Measurements from ENCODE around the gene UBASH3A.
A peak's percentile ranks its signal among the peaks of the same experiment; 100 is the strongest.

Gene UBASH3A

DNA sequence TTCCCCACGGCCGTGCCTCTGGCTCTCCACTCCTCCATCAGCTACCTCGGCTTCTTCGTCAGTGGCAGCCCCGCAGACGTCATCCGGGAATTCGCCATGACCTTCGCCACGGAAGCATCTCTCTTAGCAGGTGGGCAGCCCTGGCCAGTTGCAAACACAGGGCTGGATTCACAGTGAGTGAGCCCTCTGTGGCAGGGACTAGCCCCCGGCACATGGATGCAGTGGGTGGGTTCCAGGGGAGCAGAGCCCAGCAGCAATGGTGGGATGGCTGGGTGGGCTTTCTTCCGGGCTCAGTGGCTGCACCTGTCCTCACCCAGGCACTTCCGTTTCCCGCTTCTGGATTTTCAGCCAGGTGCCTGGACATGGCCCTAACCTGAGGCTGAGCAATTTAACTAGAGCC is 9.4 kb downstream of the UBASH3A start:
- peak; percentile 43 for DNase-seq

- DNase-seq, result peak; percentile 70
These were observed 9.8 kb downstream of the UBASH3A start for GRCh38 chr21:42413500-42413899.

DNA sequence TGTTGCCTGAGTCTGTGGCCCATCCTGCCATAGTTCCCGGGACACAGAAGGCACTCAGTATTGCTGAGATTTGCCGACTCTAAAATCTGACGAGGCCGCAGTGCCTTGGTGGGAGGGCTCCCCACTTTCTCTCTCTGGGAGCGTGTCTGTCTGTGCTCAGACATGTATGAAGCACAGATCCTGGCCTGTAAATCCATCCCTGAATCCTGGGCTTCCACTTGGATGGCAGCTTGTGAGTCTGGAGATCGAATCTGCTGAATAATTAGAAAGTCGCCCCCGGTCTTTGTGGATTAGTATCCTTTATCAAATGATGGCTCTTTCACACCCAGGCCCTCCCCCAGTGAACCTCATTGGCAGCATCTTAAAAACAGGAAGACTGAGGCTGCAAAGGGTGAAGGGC is 10.4 kb downstream of the UBASH3A start:
- DNase-seq, result peak; percentile 60

DNA sequence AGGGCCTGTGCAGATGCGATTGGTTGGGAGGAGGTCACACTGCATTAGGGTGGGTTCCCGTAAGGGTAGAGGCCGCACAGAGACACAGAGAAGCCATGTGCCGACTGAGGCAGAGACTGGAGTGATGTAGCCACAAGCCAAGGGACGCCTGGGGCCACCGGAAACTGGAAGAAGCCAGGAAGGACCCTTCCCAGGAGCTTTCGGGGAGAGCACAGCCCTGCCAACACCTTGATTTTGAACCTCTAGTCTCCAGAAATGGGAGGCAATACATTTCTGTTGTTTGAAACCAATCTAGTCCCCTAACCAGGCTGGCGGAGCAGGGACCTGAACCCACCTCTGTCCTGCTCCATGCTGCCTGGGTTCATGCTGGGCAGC is 10.8 kb downstream of the UBASH3A start:
- no peak for DNase-seq

DNA sequence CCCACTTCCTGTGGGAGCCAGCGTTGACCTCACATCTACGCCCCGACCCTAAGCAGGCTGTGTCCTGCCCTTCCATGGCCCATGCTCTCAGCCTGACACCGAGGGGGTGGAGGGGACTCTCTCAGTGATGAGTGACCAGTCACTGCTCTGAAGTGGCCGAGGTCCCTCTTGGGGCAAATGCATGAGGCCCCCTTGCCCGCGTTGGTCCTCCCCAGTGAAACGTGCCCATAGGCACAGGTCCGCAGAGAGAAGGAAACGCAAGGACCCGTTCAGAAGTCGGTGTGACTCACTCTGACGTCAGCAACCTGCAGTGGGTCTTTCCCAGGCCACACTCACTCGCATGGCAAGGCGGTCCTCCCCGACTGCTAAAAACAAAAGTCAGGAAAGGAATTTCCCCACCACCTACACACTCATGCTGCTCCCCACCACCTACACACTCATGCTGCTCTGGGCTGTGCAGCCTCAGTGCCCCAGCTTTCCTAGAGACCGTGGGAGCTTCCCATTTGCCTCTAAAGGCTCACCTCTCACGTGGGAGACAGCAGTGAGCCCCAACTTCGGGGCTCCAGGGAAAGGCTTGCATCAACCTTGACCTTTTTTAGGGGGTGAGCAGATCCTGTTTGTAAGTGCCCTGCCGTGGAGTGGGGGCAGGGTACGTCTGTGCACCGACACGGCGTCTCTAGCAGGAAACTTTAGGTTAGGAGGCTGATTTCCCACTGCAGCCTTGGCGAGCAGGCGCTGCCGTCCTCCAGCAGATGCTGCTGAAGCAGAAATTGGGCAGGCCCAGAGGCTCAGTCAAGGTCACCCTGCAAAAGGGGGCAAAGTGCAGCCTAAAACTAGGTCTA is 11.4 kb downstream of the UBASH3A start:
- DNase-seq, result peak; percentile 95

- peak; percentile 51 for DNase-seq
These were observed 13.8 kb downstream of the UBASH3A start for GRCh38 chr21:42417533-42417932.

- peak; percentile 33 for DNase-seq
These were observed 15.2 kb downstream of the UBASH3A start for GRCh38 chr21:42418886-42419285.

GRCh38 chr21:42419845-42420244 is 16.1 kb downstream of the UBASH3A start:
- peak; percentile 39 for DNase-seq

DNA sequence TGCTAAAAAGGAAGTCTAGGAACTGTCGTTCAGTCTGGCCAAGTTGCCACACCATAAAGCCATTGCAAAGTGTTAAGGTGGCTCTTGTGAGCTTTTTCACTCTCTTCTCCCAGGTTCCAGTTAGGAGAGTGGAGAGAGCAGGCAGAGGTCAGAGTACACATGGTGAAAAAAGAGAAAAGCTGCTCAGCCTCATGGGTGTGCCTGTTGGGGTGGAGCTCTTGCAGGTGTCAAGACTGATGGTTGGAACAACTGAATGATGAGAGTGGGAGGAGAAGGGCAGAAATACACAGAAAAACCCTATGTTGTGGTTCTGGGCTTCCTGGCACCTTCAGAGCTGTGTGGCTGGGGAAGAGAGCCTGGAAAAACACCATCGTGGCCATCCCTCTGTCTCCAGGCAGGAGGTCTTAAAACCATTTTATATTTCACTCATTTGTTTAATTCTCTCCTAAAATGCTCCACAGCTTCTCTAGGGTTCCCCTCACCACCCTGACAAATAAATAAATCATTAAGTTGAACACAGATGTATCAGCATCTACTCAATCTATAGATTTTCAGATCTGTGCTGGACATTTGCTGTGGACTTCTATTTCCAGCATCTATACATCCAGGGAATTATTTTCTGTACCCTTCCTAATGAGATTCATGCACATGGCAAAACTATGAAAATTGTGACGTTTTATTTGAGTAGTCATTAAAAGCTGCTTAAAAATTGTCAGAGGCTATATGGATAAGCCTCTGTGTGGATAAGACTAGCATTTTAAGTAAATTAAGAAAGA is 17.5 kb downstream of the UBASH3A start:
- DNase-seq, result peak; percentile 53

GRCh38 chr21:42423197-42423675 is 19.5 kb downstream of the UBASH3A start:
- peak; percentile 76 for DNase-seq

DNA sequence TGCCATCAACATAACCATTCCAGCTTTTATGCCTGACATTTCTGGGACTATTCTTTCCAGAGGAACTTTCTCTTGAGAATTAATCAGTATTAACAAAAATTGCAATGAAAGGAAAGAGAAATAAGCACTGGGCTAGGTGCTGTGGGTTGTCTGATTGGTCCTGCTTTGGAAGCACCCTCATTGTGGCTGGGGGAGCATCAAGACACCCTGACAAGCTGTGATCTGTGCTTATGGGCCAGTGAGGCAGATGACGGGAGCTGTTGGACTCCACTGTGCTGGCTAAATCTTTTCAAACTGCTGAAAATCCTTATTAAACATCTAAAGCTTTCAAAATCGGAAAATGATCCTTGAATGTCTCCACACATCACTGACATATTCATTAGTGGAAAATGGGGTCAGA is 20.0 kb downstream of the UBASH3A start:
- DNase-seq, result peak; percentile 53

DNA sequence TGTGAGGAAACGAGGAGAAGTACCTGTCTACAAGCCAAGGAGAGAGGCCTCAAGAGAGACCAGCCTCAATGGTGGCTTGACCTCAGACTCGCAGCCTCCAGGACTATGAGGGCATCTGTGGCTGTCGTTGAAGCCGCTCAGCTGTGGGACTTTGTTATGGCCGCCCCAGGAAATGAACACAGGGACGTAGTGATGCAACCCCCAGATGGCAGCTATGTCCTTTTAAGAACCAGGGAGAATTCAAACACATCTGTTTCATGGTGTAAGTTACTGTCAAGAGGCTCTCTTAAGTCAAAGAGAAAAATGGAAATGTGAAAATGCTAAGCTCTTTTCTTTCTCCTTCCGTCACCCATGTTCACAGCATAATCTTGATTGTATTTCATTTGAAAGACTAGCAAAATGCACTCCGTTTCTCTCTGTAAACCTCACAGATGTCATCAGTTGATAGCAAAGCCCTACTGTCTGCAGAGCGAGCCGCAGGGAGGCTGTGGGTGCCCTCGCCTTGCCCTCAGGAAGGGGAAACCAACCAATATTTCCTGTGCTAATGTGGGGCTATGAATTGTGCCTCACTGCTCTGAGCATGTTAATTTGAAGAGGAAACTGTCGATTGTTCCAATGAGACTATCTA is 21.3 kb downstream of the UBASH3A start:
- DNase-seq, result peak; percentile 77

DNA sequence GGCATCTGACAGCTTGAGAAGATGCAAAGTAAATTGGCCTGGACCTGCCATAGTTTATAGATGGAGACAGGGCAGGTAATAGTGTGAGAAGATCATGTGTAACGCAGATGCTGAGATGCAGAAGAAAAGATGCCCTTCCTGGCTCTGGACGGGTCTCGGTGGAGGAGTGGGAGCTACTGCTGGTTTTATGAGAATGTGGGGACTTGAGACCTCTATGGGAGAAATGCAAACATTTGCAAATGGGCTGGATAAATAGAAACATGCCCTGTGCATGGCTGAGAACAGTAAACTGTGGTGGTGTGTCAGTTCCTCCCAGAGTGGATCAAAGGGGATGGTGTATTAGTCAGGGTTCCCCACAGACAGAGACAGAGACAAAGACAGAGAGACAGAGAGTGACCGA is 21.9 kb downstream of the UBASH3A start:
- no peak for DNase-seq

DNA sequence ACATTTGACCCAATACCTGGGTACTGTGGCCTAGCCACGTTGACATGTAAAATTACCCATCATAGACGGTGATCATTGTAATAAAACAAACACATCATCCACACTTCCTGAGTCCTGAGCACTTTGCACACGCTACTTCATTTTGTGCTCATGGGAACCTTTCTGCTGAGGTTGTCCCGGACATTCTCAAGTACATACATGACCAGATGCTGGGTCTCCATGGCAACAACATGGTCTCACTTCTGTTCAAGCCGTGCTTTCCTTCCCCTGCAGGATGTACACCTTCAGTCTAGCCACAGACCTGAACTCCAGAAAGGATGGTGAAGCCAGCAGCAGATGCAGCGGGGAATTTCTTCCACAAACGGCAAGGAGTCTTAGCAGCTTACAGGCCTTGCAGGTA is 22.7 kb downstream of the UBASH3A start:
- no peak for DNase-seq

- DNase-seq, result no peak
These were observed 23.3 kb downstream of the UBASH3A start for GRCh38 chr21:42426876-42427480.

- DNase-seq, result no peak
These were observed 24.2 kb downstream of the UBASH3A start for GRCh38 chr21:42427809-42428419.

DNA sequence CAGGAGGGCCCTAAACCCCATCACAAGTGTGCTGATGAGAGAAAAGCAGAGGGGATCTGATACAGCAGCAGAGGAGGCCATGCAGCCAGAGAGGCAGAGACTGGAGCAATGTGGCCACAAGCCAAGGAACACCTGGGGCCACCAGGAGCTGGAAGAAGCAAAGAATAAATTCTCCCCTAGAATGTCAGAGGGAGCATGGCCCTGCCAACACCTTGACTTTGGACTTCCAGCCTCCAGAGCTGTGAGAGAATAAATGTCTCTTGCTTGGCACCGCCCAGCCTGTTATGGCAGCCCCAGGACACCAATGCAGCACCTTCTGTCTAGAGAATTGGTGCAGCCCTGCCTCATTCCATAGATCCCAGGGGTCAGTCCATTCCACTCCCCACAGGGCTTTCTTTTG is 25.3 kb downstream of the UBASH3A start:
- DNase-seq, result no peak

- no peak for DNase-seq
These were observed 26.2 kb downstream of the UBASH3A start for GRCh38 chr21:42429856-42430255.

GRCh38 chr21:42430521-42430920 is 26.8 kb downstream of the UBASH3A start:
- no peak for DNase-seq

DNA sequence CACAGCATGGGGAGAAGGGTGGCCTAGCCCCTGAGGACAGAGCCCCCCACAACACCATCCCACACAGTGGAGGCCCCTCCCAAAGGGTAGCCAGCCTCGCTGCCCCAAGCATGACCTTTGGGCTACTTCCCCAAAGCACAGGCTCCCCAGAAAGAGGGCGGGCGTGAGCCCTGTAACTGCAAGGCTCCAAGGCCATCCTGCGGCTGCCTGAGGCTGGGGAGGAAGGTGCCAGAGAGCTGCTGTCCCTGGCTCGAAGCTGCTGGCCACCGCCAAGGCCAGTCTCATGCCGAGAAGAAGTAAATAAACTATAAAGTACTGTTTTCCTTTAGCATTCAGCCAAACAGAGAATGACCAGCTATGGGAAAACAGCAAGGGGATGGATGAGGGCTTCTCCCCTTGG is 27.5 kb downstream of the UBASH3A start:
- no peak for DNase-seq

- DNase-seq, result no peak
These were observed 29.0 kb downstream of the UBASH3A start for GRCh38 chr21:42432695-42433094.

- DNase-seq, result no peak
These were observed 30.3 kb downstream of the UBASH3A start for GRCh38 chr21:42433946-42434551.

Data from activated CD8-positive, alpha-beta memory T cell treated with anti-CD3 and anti-CD28 coated beads, Interleukin-2, amount 50 U/mL, for 48 hours (primary cell).